ENCODE data around the gene C1R.

C1R gene

DNA sequence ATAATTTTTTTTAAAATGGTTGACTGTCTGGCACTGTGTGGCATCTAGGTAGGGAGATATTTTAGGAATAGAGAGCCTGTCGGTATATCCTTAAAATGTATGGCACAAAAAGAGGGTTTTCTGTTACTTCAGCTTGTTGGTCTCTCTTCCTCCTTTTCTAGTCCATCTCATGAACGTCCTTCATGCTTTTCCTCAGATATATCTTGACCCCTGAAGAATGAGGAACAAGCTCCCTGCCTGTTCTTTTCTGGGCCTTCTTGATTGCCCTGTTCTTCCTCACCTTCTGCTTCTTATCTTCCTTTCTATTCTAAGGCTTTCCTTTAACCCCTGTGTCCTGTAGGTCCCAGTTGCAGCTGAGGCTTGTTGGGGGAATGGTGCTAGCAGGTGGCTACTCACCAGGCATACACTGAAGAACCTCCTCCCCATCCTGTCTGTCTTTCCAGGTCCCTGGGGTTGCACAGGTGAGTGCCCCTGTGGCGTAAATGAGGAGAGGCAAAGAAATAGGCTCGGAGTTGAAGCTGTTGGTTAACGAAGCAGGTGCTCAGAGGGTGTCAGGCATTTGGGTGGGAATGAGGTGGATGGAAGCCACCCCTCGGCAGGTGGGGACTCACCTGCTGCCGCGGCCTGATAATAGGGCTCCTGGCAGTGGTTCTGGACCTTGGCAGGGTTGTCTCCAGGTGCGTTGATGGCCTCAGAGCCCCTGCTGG is 7.2 kb upstream of the C1R start:
- no peak for DNase-seq (ENCODE audit: low read depth in 2 of 2)

DNA sequence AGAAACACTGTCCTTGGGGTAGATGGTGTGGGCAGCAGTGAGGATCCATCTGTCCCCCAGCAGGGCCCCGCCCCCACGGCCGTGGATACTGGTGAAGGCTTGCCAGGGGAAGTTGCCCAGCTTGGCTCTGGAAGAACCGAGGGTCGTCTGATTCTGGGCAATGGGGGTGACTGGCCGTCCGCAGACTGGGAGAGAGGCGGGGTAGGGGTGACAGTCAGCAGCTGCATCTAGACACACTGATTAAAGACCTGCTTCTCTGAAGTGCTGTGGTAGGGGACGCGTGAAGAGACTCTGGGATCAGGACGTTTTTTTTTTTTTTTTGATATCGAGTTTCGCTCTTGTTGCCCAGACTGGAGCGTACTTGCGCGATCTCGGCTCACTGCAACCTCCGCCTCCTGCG is 4.7 kb upstream of the C1R start:
- DNase-seq (ENCODE audit: low read depth in 2 of 2) = no peak

DNA sequence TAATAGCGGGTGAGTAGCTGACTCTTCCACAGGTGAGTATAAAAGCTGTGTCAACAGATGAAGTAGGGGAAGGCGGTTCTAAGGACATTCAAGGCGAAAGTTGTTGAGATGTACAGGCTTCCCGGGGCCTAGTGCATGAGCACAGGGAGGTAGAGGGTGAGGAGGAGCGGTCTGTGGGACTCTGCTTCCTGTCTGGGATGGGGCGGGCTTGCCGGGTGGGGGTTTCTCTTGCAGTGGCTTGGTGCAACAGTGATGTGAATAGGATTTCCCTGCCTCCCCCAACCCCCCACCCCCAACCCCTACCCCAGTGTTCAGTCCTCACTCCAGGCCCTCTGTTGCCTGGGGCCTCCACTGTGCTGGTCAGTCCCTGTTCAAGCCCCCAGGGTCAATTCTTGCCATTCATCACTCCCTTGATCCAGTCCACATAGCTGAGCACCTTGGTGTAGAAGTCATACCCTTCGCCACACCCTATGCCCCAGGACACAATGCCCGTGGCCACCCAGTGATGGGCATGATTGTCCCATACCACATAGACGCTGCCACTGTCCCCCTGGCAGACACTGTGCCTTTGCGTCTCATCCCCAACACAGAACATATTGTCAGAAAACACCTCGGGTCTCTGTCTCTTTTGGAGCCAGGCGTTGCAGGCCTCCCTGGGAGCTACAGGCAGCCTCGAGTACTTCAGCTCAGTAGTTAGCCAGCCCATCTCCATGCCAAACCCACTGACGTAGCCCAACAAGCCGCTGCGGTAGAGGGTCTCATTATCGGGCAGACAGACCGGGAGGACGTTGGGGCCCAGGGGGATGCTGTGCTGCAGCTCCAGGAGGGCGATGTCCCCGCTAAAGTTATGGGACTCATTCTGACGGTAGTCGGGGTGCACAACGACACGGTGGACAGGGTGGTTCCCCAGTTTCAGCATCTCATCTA is 4.0 kb upstream of the C1R start:
- DNase-seq (ENCODE audit: low read depth in 2 of 2) = no peak

DNA sequence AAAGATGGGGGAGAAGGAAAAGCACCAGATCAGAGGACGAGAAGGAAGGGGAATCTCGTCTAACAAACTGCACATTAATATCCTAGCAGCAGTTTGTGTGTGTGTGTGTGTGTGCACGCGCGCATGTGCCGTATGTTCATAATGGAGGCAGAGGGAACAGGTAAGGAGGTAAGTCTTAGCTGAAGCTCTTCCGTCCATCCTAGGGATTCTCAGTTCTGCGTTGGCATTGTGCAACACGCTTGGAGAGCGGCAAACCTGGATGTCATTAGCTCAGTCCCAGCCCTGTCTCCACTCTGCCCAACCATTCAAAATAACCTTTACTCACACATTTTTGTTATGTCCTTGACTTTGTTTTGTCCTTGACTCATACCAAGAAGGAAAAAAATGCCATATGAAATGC is 1.6 kb upstream of the C1R start:
- no peak for DNase-seq (ENCODE audit: low read depth in 2 of 2)

GRCh38 chr12:7093486-7093885 is 1.2 kb upstream of the C1R start:
- DNase-seq (ENCODE audit: low read depth in 2 of 2) = no peak

DNA sequence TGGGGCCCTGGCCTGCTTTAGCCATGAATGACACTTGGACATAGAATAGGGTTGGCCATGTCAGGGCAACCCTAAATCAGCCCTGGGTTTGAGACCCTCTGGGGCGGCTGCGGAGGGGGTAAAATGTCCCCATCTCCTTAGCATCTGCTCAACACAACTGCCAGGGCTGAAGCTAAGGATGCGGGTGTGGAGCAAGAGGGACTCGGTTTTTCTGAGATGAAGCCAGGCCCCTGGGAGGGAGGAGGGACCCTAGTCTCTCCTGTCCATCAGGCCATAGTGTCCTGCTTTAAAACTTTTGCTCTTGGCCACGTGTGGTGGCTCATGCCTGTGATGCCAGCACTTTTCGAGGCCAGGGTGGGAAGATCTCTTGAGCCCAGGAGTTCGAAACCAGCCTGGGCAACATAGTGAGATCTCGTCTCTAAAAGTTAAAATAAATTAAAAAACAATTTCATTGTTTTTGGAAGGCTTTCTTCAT is 778 bp upstream of the C1R start:
- no peak for DNase-seq (ENCODE audit: low read depth in 2 of 2)

DNA sequence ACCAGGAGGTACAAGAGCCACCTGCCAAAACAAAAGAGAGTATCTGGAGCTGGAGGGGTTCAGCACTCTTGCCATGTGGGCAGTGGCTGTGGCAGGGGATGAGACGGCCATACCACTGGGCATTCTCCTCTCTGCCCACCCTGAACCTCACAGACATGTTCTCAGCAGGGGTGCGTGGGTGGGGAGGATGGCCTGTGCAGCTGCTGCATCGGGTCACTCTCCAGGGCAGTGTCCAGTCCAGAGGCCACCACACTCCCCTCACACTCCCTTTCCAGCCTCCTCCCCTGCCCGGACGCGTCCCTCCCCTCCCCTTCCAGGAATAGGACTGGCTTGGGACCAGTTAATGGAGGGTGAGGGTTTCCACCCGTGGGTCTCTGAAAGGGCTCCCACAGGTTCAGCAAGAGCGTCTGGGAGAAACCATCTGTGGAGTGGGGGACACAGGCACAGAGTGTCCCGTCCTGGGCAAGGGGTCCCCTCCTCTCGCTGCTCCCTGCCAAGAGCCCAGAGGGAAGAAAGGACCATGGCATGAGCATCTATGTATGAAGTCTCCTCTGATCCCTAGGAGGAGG is 501 bp downstream of the C1R start:
- no peak for DNase-seq (ENCODE audit: low read depth in 2 of 2)

- DNase-seq (ENCODE audit: low read depth in 2 of 2) = no peak
Measured at GRCh38 chr12:7091171-7091570, 1.1 kb downstream of the C1R start.

- no peak for DNase-seq (ENCODE audit: low read depth in 2 of 2)
Measured at GRCh38 chr12:7090222-7090998, 1.8 kb downstream of the C1R start.

DNA sequence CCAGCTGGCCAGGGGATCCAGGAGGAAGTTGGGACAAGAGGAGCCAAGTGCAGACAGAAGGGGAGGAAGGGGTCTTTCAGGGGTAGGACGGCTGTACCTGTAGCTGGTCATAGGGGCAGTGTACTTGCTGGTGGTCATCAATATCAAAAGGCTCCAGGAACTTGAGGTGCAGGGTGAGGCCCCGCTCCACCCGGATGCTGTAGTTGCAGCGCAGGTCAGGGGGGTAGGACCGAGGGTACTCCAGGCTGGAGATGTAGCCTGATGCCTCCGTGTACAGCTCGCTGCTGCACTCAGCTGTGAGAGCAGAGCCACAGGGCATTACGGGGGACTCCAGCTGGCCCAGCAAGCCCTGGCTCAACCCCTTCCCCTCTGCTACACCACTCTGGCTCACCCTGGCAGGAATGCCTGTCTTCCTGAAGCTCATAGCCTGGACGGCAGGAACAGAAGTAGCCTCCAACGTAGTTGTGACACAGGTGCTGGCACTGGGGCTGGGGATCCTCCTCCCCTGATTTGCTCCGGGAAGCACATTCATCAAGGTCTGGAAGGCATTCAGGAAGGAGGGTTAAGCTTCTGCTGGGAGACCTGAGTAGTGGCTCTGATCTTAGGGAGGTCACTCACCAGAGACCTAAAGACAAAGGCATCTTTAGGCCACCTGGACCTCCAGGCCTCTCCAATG is 2.9 kb downstream of the C1R start:
- no peak for DNase-seq (ENCODE audit: low read depth in 2 of 2)

DNA sequence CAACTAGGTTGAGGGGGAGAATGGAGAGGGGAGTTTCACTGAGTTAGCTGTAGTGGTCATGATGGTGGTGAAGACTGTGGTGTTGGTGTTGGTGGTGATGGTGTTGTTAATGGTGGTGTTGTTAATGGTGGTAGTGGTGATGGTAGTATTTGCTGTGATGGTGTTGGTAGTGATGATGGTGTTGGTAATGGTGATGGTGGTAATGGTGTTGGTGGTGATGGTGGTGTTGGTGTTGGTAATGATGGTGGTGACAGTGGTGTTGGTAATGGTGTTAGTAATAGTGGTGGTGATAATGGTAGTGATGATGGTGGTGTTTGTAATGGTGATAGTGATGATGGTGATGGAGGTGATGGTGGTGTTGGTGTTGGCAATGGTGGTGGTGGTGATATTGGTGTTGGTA is 9.1 kb downstream of the C1R start:
- no peak for DNase-seq (ENCODE audit: low read depth in 2 of 2)

GRCh38 chr12:7081037-7081436 is 11.2 kb downstream of the C1R start:
- DNase-seq (ENCODE audit: low read depth in 2 of 2) = no peak

DNA sequence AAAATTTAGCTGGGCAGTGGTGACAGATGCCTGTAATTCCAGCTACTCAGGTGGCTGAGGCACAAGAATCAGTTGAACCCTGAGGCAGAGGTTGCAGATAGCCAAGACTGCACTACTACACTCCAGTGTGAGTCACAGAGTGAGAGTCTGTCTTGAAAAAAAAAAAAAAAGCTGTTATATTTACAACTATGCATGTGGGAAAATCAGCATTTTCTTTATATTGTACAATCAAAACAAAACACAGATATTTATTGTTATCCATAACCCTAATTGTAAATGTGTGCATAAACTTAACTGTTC is 12.5 kb downstream of the C1R start:
- no peak for DNase-seq (ENCODE audit: low read depth in 2 of 2)

DNA sequence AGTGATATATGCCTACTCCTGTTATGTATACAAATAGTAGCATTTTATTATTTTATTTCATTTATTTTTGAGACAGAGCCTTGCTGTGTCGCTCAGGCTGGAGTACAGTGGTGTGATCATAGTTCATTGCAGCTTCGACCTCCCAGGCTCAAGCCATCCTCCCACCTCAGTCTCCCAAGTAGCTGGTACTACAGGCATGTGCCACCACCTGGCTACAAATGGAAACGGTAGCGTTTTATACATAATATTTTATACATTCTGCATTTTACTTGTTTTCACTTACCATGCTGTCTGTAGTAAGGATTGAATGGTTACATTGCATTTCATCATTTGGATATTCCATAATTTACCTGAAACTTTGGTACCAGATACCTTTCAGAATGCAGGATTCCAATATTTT is 14.1 kb downstream of the C1R start:
- no peak for DNase-seq (ENCODE audit: low read depth in 2 of 2)

- DNase-seq (ENCODE audit: low read depth in 2 of 2) = no peak
Measured at GRCh38 chr12:7076493-7076892, 15.8 kb downstream of the C1R start.

GRCh38 chr12:7075939-7076338 is 16.3 kb downstream of the C1R start:
- peak; percentile 64 for DNase-seq (ENCODE audit: low read depth in 2 of 2)

- no peak for DNase-seq (ENCODE audit: low read depth in 2 of 2)
Measured at GRCh38 chr12:7075518-7075917, 16.7 kb downstream of the C1R start.

DNA sequence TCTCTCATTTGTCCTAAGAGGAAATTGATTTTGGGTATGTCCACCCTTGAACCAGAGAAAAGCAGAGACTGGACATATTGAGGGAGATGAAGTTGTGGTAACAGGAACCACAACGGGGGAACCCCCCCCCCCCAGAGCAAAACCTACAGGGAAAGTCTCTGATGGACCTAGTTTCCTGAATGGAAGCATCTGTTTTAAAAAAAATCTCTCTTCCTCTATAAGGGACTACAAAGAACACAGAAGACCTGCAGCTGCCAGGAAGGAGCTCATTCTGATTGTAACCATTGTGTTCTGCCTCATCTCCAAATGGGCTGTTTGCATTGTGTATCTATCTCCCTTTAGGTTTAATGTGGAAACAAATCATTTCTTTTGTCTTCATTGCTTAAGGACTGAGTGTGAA is 18.3 kb downstream of the C1R start:
- DNase-seq (ENCODE audit: low read depth in 2 of 2) = no peak

DNA sequence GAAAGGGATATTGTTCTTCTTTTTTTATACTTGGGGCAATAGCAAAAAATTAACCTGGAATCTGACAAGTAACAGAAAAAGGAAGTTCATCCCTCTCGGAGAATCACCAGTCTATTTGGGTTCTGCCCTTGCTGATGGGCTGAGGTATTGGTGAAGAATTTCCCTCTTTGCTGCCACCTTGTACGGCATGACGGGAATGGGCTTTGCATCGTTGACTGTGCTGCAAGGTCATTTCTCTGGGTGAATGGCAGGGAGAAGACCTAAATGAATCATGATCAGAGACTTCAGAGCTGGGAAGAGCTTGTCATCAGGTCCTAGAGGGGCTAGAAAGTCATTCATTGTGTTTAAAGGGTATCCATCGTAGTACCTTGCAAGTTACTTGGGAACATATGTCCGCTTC is 19.7 kb downstream of the C1R start:
- no peak for DNase-seq (ENCODE audit: low read depth in 2 of 2)

- DNase-seq (ENCODE audit: low read depth in 2 of 2) = no peak
Measured at GRCh38 chr12:7072035-7072434, 20.2 kb downstream of the C1R start.

GRCh38 chr12:7069386-7069785 is 22.9 kb downstream of the C1R start:
- no peak for DNase-seq (ENCODE audit: low read depth in 2 of 2)

DNA sequence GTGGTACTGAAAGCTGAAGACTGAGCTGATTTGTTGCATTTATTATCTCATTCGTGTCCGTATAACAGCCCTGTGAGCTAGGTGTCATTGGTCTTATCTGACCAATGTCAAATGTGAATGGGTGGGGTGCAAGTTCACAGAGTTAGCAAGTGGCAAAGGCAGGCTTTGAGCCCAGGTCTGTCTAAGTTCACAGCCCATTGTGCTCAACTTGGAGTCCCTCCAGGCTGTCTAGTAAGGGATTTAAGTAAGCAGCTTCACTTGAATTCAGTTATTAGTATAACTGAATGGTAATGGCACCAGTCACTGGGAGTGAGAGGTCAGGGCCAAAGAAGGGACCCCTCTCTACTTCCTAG is 23.3 kb downstream of the C1R start:
- no peak for DNase-seq (ENCODE audit: low read depth in 2 of 2)

Measured in fibroblast of skin of left quadriceps (primary cell).